Gastrocnemius medialis (tissue), 4 donors: ENCODE measurements around the gene RAPGEF1. TPM values are rescaled to one million over a fixed set of nuclear protein-coding genes. Genes with fewer than 3 reads are reported as not detected.

ENCODE experiments used
- ATAC-seq, 2 donors: fragments of 150-250 bp; one replicate each; pipeline ENCODE4 v1.9.1; 2016
- DNase-seq, 2 donors: peaks; one replicate each; pipeline ENCODE4 v3.0.0-alpha.2; 2019
- H3K27ac ChIP-seq, 4 donors: fragments of 200-600 bp; sonication (generic); 1 replicate in 1 of 4; 2 replicates in 3 of 4; pipeline ENCODE4 v1.5.1; 2016 to 2018; ENCODE audit warnings: mild to moderate bottlenecking in 2 of 4, moderate library complexity in 1 of 4
- H3K27me3 ChIP-seq, 3 donors: fragments of 200-600 bp; sonication (generic) in 2 of 3; 1 replicate in 1 of 3; 2 replicates in 2 of 3; pipeline versions ENCODE4 v1.5.1 to v1.6.0; 2016 to 2019; ENCODE audit warnings: mild to moderate bottlenecking in 1 of 3, moderate library complexity in 1 of 3
- H3K36me3 ChIP-seq, 2 donors: fragments of 200-600 bp; sonication (generic) in 1 of 2; one replicate each; pipeline ENCODE4 v1.5.1; 2017 to 2018
- H3K4me1 ChIP-seq, 2 donors: fragments of 200-600 bp; sonication (generic) in 1 of 2; one replicate each; pipeline ENCODE4 v1.5.1; 2016 to 2017; ENCODE audit warnings: mild to moderate bottlenecking in 2 of 2
- H3K4me3 ChIP-seq, 4 donors: fragments of 200-600 bp; sonication (generic) in 3 of 4; 1 replicate in 1 of 4; 2 replicates in 3 of 4; pipeline ENCODE4 v1.5.1; 2016 to 2019; ENCODE audit warnings: mild to moderate bottlenecking in 2 of 4
- H3K9me3 ChIP-seq, 3 donors: fragments of 200-600 bp; sonication (generic) in 2 of 3; 1 replicate in 1 of 3; 2 replicates in 2 of 3; pipeline ENCODE4 v1.5.1; 2016 to 2019
- CTCF ChIP-seq, 5 experiments: fragments of 450-650 bp in 3 of 5; fragments of 200-600 bp in 2 of 5; sonication (generic) in 2 of 5; IDR thresholded peaks in 4 of 5; conservative IDR thresholded peaks in 1 of 5; 1 replicate in 4 of 5; 2 replicates in 1 of 5; pipeline ENCODE4 v1.5.1; 2016 to 2019; ENCODE audit warnings: antibody characterized with exemption in 5 of 5, mild to moderate bottlenecking in 3 of 5, moderate library complexity in 3 of 5
- POLR2A ChIP-seq, 2 donors: fragments of 450-650 bp; IDR thresholded peaks; one replicate each; pipeline ENCODE4 v1.6.1; 2017; ENCODE audit warnings: antibody characterized with exemption in 2 of 2, mild to moderate bottlenecking in 2 of 2, moderate library complexity in 2 of 2
- in situ Hi-C, 4 donors: fragments of 200-750 bp; cut with MboI; loops; one replicate each; pipeline versions ENCODE4 v1.15.0 to v1.8.0; 2017; ENCODE audit warnings: low sequenced_read_pairs in 4 of 4
- intact Hi-C: fragments of 100-400 bp; cut with DNase I; formaldehyde crosslinking; loops from one replicate; pipeline ENCODE4 v1.15.1; 2023; ENCODE audit warnings: low total_unique reads
- total RNA-seq, 4 donors: library from RNA; depleted of rRNA; stranded (reverse); fragments of >200 nt; gene quantifications; one replicate each; pipeline versions ENCODE4 v1.1.0 to v1.2.3, GENCODE V29; 2016

RAPGEF1 gene
- total RNA-seq, 4 donors from 2014 or later = 123 to 296 (median 217) TPM

- H3K4me3 ChIP-seq = no peak overlapping the region
- H3K9me3 ChIP-seq = no peaks in the 10 kb centered on the region
- H3K27me3 ChIP-seq = no peaks in the 10 kb centered on the region
- intact Hi-C loops = loop anchor here (10.0 kb wide), 1 partner anchor 647 kb away; no protein-coding TSS in a partner anchor
- H3K4me1 ChIP-seq = peaks cover 0 to 8% of the 10 kb centered on the region in 2 donors
- TF ChIP-seq CTCF (IDR thresholded peaks at IDR 0.05 in 4 of 5, conservative IDR thresholded peaks at IDR 0.05 in 1 of 5) (no peak), POLR2A (IDR thresholded peaks at IDR 0.05) (no peak)
- H3K36me3 ChIP-seq = peaks cover 0 to 92% of the 10 kb centered on the region in 2 donors
- DNase-seq = peak in 1 of 2 donors; percentile 24
- no peak overlapping the region for H3K27ac ChIP-seq
- in situ Hi-C loops = loop anchor here in 2 of 4 donors (5.0 to 25.0 kb wide), 2 partner anchors 144 to 664 kb away; partner anchors contain the start of gene RAPGEF1 (in 1 of the 2)
- no peak for ATAC-seq
Observed at GRCh38 chr9:131598121-131598520, 141.8 kb downstream of the RAPGEF1 start.

GRCh38 chr9:131597246-131597645, 142.6 kb downstream of the RAPGEF1 start:
- Histone ChIP-seq H3K27me3 (no peaks in the 10 kb centered on the region), H3K4me1 (peaks cover 0 to 8% of the 10 kb centered on the region in 2 donors), H3K36me3 (peaks cover 0 to 84% of the 10 kb centered on the region in 2 donors), H3K27ac (no peak overlapping the region), H3K4me3 (no peak overlapping the region), H3K9me3 (no peaks in the 10 kb centered on the region)
- TF ChIP-seq POLR2A (IDR thresholded peaks at IDR 0.05) = no peak
- TF ChIP-seq CTCF (IDR thresholded peaks at IDR 0.05 in 4 of 5, conservative IDR thresholded peaks at IDR 0.05 in 1 of 5) = no peak
- intact Hi-C loops (loop anchor here (10.0 kb wide), 1 partner anchor 648 kb away; no protein-coding TSS in a partner anchor), in situ Hi-C loops (loop anchor here in 2 of 4 donors (5.0 to 25.0 kb wide), 2 partner anchors 145 to 665 kb away; partner anchors contain the start of gene RAPGEF1 (in 1 of the 2))
- no peak for ATAC-seq
- DNase-seq = no peak

- intact Hi-C loops = loop anchor here (10.0 kb wide), 1 partner anchor 648 kb away; no protein-coding TSS in a partner anchor
- H3K4me3 ChIP-seq = no peak overlapping the region
- H3K27ac ChIP-seq = no peak overlapping the region
- H3K4me1 ChIP-seq = peaks cover 0 to 8% of the 10 kb centered on the region in 2 donors
- DNase-seq (no peak), ATAC-seq (no peak)
- H3K9me3 ChIP-seq = no peaks in the 10 kb centered on the region
- no peak for TF ChIP-seq CTCF (IDR thresholded peaks at IDR 0.05 in 4 of 5, conservative IDR thresholded peaks at IDR 0.05 in 1 of 5)
- TF ChIP-seq POLR2A (IDR thresholded peaks at IDR 0.05) = no peak
- in situ Hi-C loops = loop anchor here in 2 of 4 donors (5.0 to 25.0 kb wide), 2 partner anchors 146 to 666 kb away; partner anchors contain the start of gene RAPGEF1 (in 1 of the 2)
- no peaks in the 10 kb centered on the region for H3K27me3 ChIP-seq
- H3K36me3 ChIP-seq = peaks cover 0 to 75% of the 10 kb centered on the region in 2 donors
Observed at GRCh38 chr9:131596430-131596743, 143.5 kb downstream of the RAPGEF1 start.

GRCh38 chr9:131595696-131596429, 144.0 kb downstream of the RAPGEF1 start:
- peak overlapping the region in 2 of 4 donors; percentile 70 to 73 for H3K27ac ChIP-seq
- intact Hi-C loops = loop anchor here (10.0 kb wide), 1 partner anchor 649 kb away; no protein-coding TSS in a partner anchor
- peaks cover 0 to 8% of the 10 kb centered on the region in 2 donors for H3K4me1 ChIP-seq
- no peak overlapping the region for H3K4me3 ChIP-seq
- H3K36me3 ChIP-seq = peaks cover 0 to 70% of the 10 kb centered on the region in 2 donors
- H3K9me3 ChIP-seq = no peaks in the 10 kb centered on the region
- TF ChIP-seq CTCF (IDR thresholded peaks at IDR 0.05 in 4 of 5, conservative IDR thresholded peaks at IDR 0.05 in 1 of 5) (no peak), POLR2A (IDR thresholded peaks at IDR 0.05) (no peak)
- in situ Hi-C loops = loop anchor here in 2 of 4 donors (5.0 to 25.0 kb wide), 2 partner anchors 146 to 666 kb away; partner anchors contain the start of gene RAPGEF1 (in 1 of the 2)
- no peak for ATAC-seq
- H3K27me3 ChIP-seq = no peaks in the 10 kb centered on the region
- no peak for DNase-seq
